ENCODE results near the gene COL6A5.

- no peak for TF ChIP-seq TAF1 (IDR thresholded peaks at IDR 0.05; ENCODE audit: low read depth, low read length)
- TF ChIP-seq POLR2AphosphoS5 (IDR thresholded peaks at IDR 0.05; ENCODE audit: low read depth, low read length): no peak
- TF ChIP-seq POLR2A (IDR thresholded peaks at IDR 0.05; ENCODE audit: low read depth, low read length): no peak
- no peak for TF ChIP-seq SPI1 (IDR thresholded peaks at IDR 0.05; ENCODE audit: low read depth, low read length)
These were observed 172.1 kb downstream of the COL6A5 start for GRCh38 chr3:130517602-130518001.
